CD4-positive, alpha-beta T cell treated with Interleukin-17A for 1 hour (primary cell): Measurements from ENCODE around the gene ZNF792.
"Not testable (repeated sequence)": the region's sequence is repeated elsewhere in the genome, so short reads cannot be mapped to it uniquely, and the experiment has no call there.

Source experiments
- DNase-seq: peaks from one replicate; pipeline ENCODE4 v3.0.0-alpha.2; 2020

ZNF792 gene

DNA sequence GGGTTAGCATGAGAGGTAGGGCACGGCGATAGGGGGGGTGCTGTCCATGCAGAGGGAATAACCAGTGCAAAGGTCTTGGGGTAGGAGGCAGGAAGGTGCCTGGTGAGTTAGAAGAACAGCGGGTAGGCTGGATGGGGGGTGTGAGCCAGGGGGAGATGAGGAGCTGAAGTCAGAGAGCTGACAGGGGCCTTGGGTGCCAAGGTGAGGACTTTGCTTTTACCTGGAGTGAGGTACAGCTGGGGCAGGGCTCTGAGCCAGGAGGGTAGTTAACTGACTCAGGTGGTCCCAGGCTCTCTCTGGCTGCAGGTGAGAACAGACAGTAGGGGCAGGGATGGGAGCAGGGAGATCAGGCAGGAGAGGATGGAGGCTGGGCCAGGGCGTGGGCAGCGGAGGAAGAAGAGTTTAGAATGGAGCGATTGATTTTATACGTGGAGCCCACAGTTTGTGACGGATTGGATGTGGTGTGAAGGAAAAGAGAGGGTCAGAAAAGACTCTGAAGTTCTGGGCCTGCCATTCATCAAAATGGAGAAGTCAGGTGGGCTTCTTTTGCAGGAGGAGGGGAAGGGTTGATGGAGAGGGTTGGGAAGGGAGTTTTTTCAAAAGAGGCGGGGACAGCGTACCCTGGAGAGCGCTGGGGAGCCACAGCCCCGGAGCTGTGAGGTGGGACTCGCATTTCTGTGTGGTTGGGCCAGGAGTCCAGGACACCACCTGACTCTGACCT lies 34.9 kb upstream of the ZNF792 start:
- no peak for DNase-seq

DNA sequence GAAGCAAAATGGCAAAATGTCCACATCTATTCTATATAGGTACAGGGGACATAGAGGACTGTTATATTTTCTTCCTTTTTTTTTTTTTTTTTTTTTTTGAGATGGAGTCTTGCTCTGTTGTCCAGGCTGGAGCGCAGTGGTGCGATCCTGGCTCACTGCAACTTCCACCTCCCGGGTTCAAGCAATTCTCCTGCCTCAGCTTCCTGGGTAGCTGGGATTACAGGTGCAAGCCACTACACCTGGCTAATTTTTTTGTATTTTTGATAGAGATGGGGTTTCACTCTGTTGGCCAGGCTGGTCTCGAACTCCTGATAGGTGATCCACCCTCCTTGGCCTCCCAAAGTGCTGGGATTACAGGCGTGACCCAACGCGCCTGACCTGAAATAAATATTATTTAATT lies 34.2 kb upstream of the ZNF792 start:
- not testable (repeated sequence) for DNase-seq

GRCh38 chr19:34997071-34997617 lies 33.1 kb upstream of the ZNF792 start:
- DNase-seq: peak; percentile 47

DNA sequence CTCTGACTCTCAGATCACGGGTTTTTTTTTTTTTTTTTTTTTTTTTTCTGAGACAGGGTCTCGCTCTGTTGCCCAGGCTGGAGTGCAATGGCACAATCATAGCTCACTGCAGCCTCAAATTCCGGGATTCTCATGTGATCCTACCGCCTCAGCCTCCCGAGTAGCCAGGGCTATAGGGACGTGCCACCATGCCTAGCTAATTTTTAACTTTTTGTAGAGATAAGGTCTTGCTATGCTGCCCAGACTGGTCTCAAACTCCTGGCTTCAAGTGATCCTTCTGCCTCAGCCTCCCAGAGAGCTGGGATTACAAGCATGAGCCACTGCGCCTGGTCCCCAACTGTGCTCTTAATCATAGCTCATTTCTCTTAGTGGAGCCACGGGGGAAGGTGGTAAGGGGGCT lies 31.5 kb upstream of the ZNF792 start:
- no peak for DNase-seq

GRCh38 chr19:34994643-34995541 lies 30.9 kb upstream of the ZNF792 start:
- no peak for DNase-seq

DNA sequence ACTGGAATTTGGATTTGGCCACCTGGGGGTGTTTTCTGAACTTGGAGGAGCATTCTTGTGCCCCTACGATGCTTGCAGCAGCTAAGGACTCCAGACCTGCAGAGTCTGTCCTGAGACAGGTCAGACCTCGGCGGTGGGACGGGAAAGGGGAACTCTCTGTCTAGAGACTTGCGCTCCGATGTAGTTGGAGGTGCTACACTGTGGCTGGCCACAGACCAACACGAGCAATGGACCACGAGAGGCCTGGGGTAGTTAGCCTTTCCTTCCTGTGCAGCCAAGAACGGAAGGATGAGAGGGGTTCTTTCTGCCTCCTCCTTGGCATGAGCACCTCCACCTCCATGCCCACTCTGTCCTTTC lies 30.2 kb upstream of the ZNF792 start:
- DNase-seq: no peak

DNA sequence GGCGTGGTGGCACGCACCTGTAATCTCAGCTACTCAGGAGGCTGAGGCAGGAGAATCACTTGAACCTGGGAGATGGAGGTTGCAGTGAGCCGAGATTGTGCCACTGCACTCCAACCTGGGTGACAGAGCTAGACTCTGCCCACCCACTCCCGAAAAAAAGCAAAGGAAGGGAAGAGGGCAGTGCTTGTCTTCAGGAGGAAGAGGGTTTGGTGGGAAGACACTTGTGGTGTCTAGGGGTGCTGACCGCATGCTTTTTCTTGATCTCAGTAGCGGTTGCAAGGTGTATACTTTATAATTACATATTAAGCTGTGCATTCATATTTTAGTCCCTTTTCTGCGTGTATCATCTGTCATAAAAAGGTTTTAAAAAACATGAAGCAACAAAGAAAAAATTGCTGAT lies 28.6 kb upstream of the ZNF792 start:
- DNase-seq: not testable (repeated sequence)

GRCh38 chr19:34991542-34992333 lies 27.7 kb upstream of the ZNF792 start:
- no peak for DNase-seq

- DNase-seq: no peak
These were observed 26.7 kb upstream of the ZNF792 start for GRCh38 chr19:34990578-34991192.

DNA sequence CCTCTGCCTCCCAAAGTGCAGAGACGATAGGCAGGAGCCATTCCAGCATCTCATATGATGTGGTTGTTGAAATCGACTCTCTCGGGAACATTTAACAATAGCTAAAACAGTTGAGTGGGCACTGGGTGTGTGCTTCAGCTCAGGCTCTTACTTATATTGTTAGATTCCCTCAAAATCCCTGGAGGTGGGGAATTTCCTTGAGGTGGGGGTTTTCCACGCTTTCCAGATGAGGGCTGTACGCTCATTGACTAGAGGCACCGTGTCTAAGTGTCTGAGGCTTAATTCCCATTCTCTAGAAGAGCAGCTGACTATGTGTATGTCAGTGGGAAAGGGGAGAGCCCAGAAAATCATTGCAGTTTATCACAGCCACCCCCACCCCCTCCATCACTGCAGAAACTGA lies 25.3 kb upstream of the ZNF792 start:
- no peak for DNase-seq

GRCh38 chr19:34988119-34988518 lies 24.1 kb upstream of the ZNF792 start:
- DNase-seq: no peak

- DNase-seq: no peak
These were observed 21.4 kb upstream of the ZNF792 start for GRCh38 chr19:34985249-34986022.

- DNase-seq: no peak
These were observed 20.3 kb upstream of the ZNF792 start for GRCh38 chr19:34984287-34984686.

- DNase-seq: no peak
These were observed 19.8 kb upstream of the ZNF792 start for GRCh38 chr19:34983786-34984185.

DNA sequence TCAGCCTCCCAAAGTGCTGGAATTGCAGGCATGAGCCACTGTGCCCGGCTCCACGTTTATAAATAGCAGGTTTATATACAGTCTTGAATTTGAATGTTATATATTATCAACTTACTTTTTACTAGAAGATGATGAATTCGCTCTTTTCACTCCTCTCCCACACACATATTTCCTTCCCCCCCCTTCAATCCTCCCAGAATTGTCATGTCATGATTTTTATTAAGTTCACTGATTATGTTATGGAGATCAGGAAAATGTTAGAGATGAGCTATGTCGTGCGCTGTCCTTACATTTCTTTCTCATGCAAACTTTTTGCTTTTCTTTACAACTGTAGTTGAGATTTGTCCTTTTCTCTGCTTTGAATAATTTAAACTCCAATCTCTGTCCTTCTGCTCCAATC lies 18.2 kb upstream of the ZNF792 start:
- no peak for DNase-seq

DNA sequence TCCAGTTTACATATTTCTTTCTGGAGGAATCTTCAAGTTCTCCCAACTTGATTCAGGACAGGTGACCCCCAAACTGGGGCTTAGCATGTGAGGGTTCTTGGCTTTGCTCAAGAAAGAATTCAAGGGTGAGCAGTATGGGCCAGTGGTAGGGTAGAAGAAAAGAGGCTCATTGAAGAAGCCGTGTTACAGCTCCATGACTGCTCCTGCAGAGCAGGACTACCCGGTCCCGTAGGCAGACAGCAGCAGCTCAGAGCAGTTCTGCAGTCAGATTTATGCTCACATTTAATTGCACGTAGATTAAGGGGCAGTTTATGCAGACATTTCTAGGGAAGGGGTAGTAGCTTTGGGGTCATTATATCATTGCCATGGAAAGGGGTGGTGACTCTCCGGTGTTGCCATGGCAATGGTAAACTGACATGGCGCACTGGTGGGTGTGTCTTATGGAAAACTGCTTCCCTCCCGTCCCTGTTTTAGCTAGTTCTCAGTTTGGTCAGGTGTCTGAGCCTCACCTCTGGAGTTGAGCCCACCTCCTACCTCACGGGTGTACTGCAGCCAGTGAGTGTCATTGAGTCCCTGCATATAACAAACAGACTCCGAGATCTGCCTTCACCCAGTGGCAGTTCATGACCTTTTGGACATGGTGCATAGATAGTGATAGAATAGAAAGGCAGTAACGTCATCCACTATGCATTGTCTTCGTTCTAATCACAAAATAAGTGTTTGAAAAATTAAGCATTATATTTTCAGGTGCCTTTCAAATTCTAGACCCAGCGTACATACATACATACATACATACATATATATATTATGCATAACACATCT lies 16.0 kb upstream of the ZNF792 start:
- DNase-seq: no peak

DNA sequence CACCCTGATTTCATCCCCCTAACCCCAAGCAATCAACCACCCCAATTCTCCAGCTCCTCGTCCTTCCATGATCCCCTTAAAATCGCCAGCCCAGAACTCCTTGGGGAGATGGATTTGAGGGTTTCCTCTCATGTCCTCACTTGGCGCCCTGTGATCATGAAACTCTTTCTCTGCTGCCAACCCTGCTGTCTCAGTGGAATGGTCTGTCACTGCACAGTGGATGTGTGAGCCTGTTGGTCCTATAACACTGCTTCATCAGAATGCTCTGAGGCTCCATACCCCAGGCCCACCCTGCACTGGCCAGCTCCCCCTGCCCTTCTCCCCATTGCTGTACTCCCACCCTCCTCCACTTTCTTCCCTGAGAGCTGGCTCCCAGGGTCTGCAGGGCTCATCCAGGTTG lies 12.6 kb upstream of the ZNF792 start:
- no peak for DNase-seq

DNA sequence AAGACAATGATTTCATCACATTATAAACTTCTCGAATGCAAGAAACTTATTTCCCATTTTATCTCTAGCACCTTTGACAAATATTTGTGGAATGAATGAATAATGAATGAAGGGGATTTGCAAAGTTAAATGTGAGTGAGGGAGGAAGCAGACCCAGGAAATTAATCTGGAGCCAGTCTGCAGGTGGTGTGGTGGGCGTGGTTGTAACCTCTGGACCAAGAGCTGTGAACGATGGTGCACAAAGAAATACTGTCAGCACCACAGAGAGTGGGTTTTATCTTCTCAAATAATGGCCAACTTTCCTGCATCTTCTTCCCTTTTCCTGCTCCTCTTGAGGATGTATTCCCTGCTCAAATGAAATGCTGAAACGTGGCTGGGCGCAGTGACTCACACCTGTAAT lies 11.0 kb upstream of the ZNF792 start:
- no peak for DNase-seq

- no peak for DNase-seq
These were observed 10.6 kb upstream of the ZNF792 start for GRCh38 chr19:34974646-34975045.

- DNase-seq: no peak
These were observed 8.2 kb upstream of the ZNF792 start for GRCh38 chr19:34972163-34972705.
